Loucy (cell line): ENCODE results near the gene DOK6.

Experiments
- H2AFZ ChIP-seq: fragments of 200-600 bp; sonication (generic); 2 replicates; pipeline ENCODE4 v1.6.0; 2016; ENCODE audit warnings: antibody characterized with exemption, mild to moderate bottlenecking, low read length, moderate library complexity
- H3F3A ChIP-seq: fragments of 200-600 bp; 2 replicates; pipeline ENCODE4 v1.6.0; 2016; ENCODE audit warnings: antibody characterized with exemption, low read depth, mild to moderate bottlenecking
- H3K27me3 ChIP-seq: fragments of 200-600 bp; sonication (generic); 2 replicates; pipeline ENCODE4 v1.6.1; 2014; ENCODE audit warnings: low read length, mild to moderate bottlenecking; ENCODE audit not compliant: insufficient read depth, poor library complexity, severe bottlenecking
- H3K36me3 ChIP-seq: fragments of 200-600 bp; sonication (generic); 2 replicates; pipeline ENCODE4 v1.6.1; 2016; ENCODE audit warnings: low read length; ENCODE audit not compliant: insufficient read depth
- H3K4me1 ChIP-seq: fragments of 200-600 bp; sonication (generic); 2 replicates; pipeline ENCODE4 v1.5.1; 2014; ENCODE audit warnings: low read length, mild to moderate bottlenecking; ENCODE audit not compliant: insufficient read depth, poor library complexity, severe bottlenecking
- H3K4me2 ChIP-seq: fragments of 200-600 bp; sonication (generic); 2 replicates; pipeline ENCODE4 v1.6.0; 2014; ENCODE audit warnings: antibody characterized with exemption, low read length, low read depth, mild to moderate bottlenecking; ENCODE audit not compliant: poor library complexity, severe bottlenecking
- H3K4me3 ChIP-seq: fragments of 200-600 bp; sonication (generic); 2 replicates; pipeline ENCODE4 v1.5.1; 2014; ENCODE audit warnings: low read length, mild to moderate bottlenecking, mixed read lengths; ENCODE audit not compliant: poor library complexity, severe bottlenecking
- H3K79me2 ChIP-seq: fragments of 200-600 bp; sonication (generic); 2 replicates; pipeline ENCODE4 v1.6.1; 2014; ENCODE audit warnings: low read length; ENCODE audit not compliant: insufficient read depth
- H3K9ac ChIP-seq: fragments of 200-600 bp; sonication (generic); 2 replicates; pipeline ENCODE4 v1.6.0; 2014; ENCODE audit warnings: mild to moderate bottlenecking, low read depth, low read length, moderate library complexity; ENCODE audit not compliant: poor library complexity, severe bottlenecking
- H3K9me2 ChIP-seq: fragments of 200-600 bp; sonication (generic); replicated peaks from 2 replicates; pipeline ENCODE4 v1.6.1; 2016; ENCODE audit warnings: low read depth, low read length, mixed read lengths
- H3K9me3 ChIP-seq: fragments of 200-600 bp; sonication (generic); 2 replicates; pipeline ENCODE4 v1.6.1; 2014; ENCODE audit warnings: mild to moderate bottlenecking, antibody characterized with exemption, low read length, low read depth; ENCODE audit not compliant: insufficient read depth
- H4K20me1 ChIP-seq: fragments of 200-600 bp; sonication (generic); 2 replicates; pipeline ENCODE4 v1.6.0; 2014; ENCODE audit warnings: antibody characterized with exemption, low read length, mild to moderate bottlenecking; ENCODE audit not compliant: insufficient read depth, poor library complexity, severe bottlenecking
- EZH2phosphoT487 ChIP-seq: fragments of 200-600 bp; IDR thresholded peaks from 2 replicates; pipeline ENCODE4 v1.6.1; 2018; ENCODE audit warnings: antibody characterized with exemption, mild to moderate bottlenecking, moderate library complexity, borderline replicate concordance
- TF ChIP-seq, protein P1 (sequence below): fragments of 200-600 bp; sonication (generic); conservative IDR thresholded peaks from 2 replicates; pipeline ENCODE4 v1.5.1; 2014; ENCODE audit warnings: mild to moderate bottlenecking, antibody characterized with exemption, low read length

The DOK6 gene

DNA sequence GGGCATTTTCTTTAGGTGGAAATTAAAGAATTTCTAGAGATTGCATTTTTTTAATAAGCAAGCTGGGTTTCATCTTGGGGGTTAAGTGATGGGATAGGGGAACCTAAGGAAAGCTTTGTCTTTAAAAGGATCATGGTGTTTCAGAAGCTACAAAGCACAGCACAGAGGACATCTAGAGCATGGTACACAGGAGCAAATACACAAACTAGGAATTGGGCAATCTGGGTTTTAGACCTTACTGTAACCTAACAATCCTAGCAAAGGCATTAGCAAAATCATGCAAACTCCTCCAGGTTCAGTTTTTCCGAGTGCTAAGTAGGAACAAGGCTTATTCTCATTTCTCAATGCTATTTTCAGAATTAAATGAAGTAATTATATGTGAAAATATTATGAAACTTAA, 412.9 kb downstream of the DOK6 start:
- H4K20me1 ChIP-seq: no peaks in the 10 kb centered on the region
- no peak overlapping the region for H2AFZ ChIP-seq
- H3K36me3 ChIP-seq: no peaks in the 10 kb centered on the region
- no peaks in the 10 kb centered on the region for H3F3A ChIP-seq
- no peak overlapping the region for H3K9ac ChIP-seq
- H3K9me2 ChIP-seq: no peaks in the 10 kb centered on the region
- no peaks in the 10 kb centered on the region for H3K27me3 ChIP-seq
- H3K9me3 ChIP-seq: no peaks in the 10 kb centered on the region
- H3K79me2 ChIP-seq: no peaks in the 10 kb centered on the region
- no peak for TF ChIP-seq EZH2phosphoT487
- TF ChIP-seq, protein P1, sequence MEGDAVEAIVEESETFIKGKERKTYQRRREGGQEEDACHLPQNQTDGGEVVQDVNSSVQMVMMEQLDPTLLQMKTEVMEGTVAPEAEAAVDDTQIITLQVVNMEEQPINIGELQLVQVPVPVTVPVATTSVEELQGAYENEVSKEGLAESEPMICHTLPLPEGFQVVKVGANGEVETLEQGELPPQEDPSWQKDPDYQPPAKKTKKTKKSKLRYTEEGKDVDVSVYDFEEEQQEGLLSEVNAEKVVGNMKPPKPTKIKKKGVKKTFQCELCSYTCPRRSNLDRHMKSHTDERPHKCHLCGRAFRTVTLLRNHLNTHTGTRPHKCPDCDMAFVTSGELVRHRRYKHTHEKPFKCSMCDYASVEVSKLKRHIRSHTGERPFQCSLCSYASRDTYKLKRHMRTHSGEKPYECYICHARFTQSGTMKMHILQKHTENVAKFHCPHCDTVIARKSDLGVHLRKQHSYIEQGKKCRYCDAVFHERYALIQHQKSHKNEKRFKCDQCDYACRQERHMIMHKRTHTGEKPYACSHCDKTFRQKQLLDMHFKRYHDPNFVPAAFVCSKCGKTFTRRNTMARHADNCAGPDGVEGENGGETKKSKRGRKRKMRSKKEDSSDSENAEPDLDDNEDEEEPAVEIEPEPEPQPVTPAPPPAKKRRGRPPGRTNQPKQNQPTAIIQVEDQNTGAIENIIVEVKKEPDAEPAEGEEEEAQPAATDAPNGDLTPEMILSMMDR: no peak
- H3K4me2 ChIP-seq: no peak overlapping the region
- H3K4me1 ChIP-seq: no peaks in the 10 kb centered on the region
- no peak overlapping the region for H3K4me3 ChIP-seq

GRCh38 chr18:69814861-69815385, 414.2 kb downstream of the DOK6 start:
- no peak overlapping the region for H3K9ac ChIP-seq
- no peaks in the 10 kb centered on the region for H3F3A ChIP-seq
- TF ChIP-seq EZH2phosphoT487: no peak
- TF ChIP-seq, protein P1: no peak
- no peaks in the 10 kb centered on the region for H3K4me1 ChIP-seq
- H3K4me2 ChIP-seq: no peak overlapping the region
- no peaks in the 10 kb centered on the region for H3K9me2 ChIP-seq
- H2AFZ ChIP-seq: no peak overlapping the region
- H3K79me2 ChIP-seq: no peaks in the 10 kb centered on the region
- no peaks in the 10 kb centered on the region for H4K20me1 ChIP-seq
- H3K4me3 ChIP-seq: no peak overlapping the region
- H3K27me3 ChIP-seq: no peaks in the 10 kb centered on the region
- no peaks in the 10 kb centered on the region for H3K9me3 ChIP-seq
- H3K36me3 ChIP-seq: no peaks in the 10 kb centered on the region

DNA sequence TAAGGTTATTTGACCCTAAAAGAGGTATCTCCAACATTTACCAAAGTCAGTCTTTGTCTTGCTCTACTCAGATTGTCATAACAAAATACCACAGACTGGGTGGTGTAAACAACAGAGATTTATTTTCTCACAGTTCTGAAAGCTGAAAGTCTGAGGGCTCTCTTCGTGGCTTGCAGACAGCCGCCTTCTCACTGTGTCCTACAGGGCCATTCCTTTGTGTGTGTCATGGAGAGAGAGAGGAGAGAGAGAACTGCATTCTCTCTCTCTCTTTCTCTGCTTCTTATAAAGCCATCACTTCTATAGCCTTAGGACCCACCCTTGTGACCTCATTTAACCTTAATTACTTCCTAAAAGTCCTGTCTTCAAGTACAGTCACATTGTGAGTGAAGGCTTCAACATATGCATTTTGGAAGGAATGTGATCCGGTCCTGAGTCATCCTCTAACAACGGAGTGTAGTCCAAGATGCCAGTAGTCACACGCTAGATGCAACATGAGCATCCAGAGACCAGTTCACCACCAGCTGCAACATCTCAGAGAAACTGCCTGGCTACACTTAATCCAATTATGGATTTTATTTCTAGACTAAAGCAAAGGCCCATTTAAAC, 416.8 kb downstream of the DOK6 start:
- Histone ChIP-seq H3K9me2 (no peaks in the 10 kb centered on the region), H3F3A (no peaks in the 10 kb centered on the region), H3K79me2 (no peaks in the 10 kb centered on the region), H3K9ac (no peak overlapping the region), H3K9me3 (no peaks in the 10 kb centered on the region), H3K27me3 (no peaks in the 10 kb centered on the region), H3K4me2 (no peak overlapping the region), H3K4me3 (no peak overlapping the region), H3K4me1 (no peaks in the 10 kb centered on the region), H4K20me1 (no peaks in the 10 kb centered on the region), H3K36me3 (no peaks in the 10 kb centered on the region), H2AFZ (no peak overlapping the region)
- no peak for TF ChIP-seq EZH2phosphoT487
- TF ChIP-seq, protein P1: no peak
